ENCODE data around the gene TRIM44. TPM values are rescaled to one million over a fixed set of nuclear protein-coding genes. Genes with fewer than 3 reads are reported as not detected.

The TRIM44 gene
- total and polyA plus RNA-seq, 8 donors, result 6.3 to 55.4 (median 36.4) TPM

DNA sequence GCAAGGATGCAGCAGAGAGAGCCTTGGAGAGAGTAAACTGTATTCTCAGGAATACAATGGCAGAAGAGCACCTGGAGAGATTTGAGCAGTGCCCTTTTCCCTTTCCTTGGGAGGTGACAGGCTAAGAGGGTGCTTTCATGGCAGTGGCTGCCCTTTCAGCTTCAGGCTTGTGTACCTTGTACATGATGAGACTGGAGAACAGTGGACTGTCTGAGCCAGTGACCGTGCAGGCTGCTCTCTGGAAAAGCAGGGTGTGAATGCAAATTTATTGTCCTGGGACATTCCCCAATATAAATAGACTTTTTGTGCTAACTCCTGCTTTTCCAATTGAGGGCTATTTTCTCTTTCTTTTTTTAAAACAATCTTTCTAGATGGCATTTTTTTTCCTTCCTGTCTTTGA is 99.3 kb downstream of the TRIM44 start:
- ATAC-seq, result peak in 3 of 4 donors; percentile 29 to 55 (median 46)

DNA sequence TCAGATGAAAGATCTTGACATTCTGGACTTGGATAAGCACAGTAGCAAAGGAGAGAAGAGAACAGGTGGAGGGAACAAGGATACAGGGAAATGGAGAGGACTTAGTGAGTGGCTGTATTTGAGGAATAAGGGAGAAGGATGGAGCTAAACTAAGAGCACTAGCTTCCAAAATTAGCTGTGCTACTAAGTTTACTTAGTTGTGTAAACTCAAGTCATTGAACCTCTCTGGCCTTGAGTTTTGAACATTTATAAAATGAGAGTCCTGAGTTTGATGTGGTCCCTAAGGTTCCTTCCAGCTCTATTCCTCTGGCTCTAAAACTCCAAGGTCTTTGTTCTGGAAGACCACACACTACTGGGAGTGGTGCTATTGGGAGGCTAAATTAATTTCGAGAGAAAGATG is 100.7 kb downstream of the TRIM44 start:
- Histone ChIP-seq H3K4me3 (no peak overlapping the region), H3K36me3 (no peaks in the 10 kb centered on the region), H3K27ac (no peak overlapping the region), H3K4me1 (peaks cover 21 to 34% (median 32%) of the 10 kb centered on the region in 3 donors), H3K27me3 (no peaks in the 10 kb centered on the region), H3K9me3 (no peaks in the 10 kb centered on the region)
- intact Hi-C loops (cut with DNase I), result no loop called here
- TF ChIP-seq, protein P1, sequence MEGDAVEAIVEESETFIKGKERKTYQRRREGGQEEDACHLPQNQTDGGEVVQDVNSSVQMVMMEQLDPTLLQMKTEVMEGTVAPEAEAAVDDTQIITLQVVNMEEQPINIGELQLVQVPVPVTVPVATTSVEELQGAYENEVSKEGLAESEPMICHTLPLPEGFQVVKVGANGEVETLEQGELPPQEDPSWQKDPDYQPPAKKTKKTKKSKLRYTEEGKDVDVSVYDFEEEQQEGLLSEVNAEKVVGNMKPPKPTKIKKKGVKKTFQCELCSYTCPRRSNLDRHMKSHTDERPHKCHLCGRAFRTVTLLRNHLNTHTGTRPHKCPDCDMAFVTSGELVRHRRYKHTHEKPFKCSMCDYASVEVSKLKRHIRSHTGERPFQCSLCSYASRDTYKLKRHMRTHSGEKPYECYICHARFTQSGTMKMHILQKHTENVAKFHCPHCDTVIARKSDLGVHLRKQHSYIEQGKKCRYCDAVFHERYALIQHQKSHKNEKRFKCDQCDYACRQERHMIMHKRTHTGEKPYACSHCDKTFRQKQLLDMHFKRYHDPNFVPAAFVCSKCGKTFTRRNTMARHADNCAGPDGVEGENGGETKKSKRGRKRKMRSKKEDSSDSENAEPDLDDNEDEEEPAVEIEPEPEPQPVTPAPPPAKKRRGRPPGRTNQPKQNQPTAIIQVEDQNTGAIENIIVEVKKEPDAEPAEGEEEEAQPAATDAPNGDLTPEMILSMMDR (IDR thresholded peaks at IDR 0.05), result no peak
- ATAC-seq (peak; percentile 50 to 85 (median 65)), DNase-seq (no peak), FAIRE-seq (no peak)
- WGBS, 2 donors, result 58 to 63% methylated on average over 1 of the region's 1 CpG

More for the DNA sequence above, 99.3 kb downstream of the TRIM44 start:
- DNase-seq (no peak), FAIRE-seq (no peak)
- Histone ChIP-seq H3K9me3 (no peaks in the 10 kb centered on the region), H3K36me3 (no peaks in the 10 kb centered on the region), H3K27ac (no peak overlapping the region), H3K27me3 (no peaks in the 10 kb centered on the region), H3K4me1 (peaks cover 21 to 34% (median 32%) of the 10 kb centered on the region in 3 donors), H3K4me3 (no peak overlapping the region)
- WGBS, 2 donors, result 39 to 57% methylated on average over 1 of the region's 1 CpG
- TF ChIP-seq, protein P1 (IDR thresholded peaks at IDR 0.05), result no peak
- intact Hi-C loops (cut with DNase I), result no loop called here

DNA sequence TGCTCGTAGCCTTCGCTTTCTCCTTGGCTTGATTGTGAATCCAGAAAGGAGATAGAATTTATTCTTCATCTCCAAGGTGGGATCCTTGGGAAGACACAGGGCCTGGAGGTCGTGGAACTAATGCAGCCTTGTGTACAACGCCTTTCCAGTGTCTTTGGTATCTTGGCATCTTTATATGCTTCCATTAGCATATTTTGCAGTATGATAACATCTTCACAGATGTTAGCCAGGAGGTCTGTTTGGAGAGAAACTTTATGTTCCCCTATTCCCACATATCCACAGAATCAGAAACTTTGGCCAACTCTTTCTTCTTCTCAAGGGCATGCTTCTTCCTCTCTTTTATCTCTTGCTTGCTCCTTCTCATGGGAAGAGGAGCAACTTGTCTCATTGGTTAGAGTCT is 101.2 kb downstream of the TRIM44 start:
- TF ChIP-seq, protein P1 (IDR thresholded peaks at IDR 0.05), result no peak
- DNase-seq (no peak), FAIRE-seq (no peak), ATAC-seq (no peak)
- Histone ChIP-seq H3K4me3 (no peak overlapping the region), H3K9me3 (no peaks in the 10 kb centered on the region), H3K36me3 (no peaks in the 10 kb centered on the region), H3K27me3 (no peaks in the 10 kb centered on the region), H3K4me1 (peaks cover 21 to 34% (median 32%) of the 10 kb centered on the region in 3 donors), H3K27ac (no peak overlapping the region)
- intact Hi-C loops (cut with DNase I), result no loop called here
- WGBS, 2 donors, result 91 to 93% methylated on average over 4 of the region's 4 CpGs

DNA sequence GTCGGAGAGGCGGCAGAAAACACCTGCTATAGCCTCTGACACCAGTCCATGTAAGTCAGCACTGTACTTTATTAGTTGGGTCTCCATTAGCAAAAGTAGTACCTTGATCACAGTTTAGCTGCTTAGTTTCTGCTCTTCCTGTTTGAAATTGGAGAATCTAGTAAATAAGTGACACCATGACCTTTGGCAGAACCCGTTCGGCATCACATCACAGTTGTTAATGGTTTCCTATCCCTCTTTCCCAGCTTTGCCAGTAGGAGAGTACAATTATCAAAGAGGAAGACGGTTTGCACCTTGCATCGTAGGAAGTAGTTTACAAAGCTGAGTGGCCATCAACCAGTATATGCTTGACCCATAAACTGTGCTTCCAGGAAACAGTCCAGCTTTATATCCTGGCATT is 101.8 kb downstream of the TRIM44 start:
- WGBS, 2 donors, result 49 to 54% methylated on average over 6 of the region's 6 CpGs
- Histone ChIP-seq H3K4me3 (no peak overlapping the region), H3K36me3 (no peaks in the 10 kb centered on the region), H3K27me3 (no peaks in the 10 kb centered on the region), H3K9me3 (no peaks in the 10 kb centered on the region), H3K4me1 (peaks cover 21 to 34% (median 32%) of the 10 kb centered on the region in 3 donors), H3K27ac (no peak overlapping the region)
- no peak for FAIRE-seq
- DNase-seq, result no peak
- intact Hi-C loops (cut with DNase I), result no loop called here
- ATAC-seq, result peak in 3 of 4 donors; percentile 10 to 63 (median 45)
- TF ChIP-seq, protein P1 (IDR thresholded peaks at IDR 0.05), result no peak

DNA sequence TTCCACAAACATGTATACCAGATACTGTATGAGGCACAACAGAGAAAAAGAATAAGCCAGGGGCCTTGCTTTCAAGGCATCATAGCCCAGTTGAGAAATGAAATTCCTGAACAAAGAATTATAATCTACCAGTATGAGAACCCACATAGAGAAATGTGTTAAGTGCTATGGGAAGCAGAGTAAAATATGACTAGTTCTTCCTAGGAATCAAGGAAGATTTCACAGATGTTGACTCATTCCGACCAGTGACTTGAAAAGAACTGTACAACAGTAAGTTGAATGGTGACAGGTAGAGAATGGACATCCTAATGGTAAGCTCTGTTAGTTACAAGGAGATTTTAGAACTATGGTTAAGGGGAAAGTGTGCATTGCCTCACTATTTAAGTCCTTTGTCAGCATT is 102.6 kb downstream of the TRIM44 start:
- TF ChIP-seq, protein P1 (IDR thresholded peaks at IDR 0.05), result no peak
- H3K4me3 ChIP-seq, result no peak overlapping the region
- ATAC-seq (no peak), FAIRE-seq (no peak), DNase-seq (no peak)
- WGBS, 2 donors, result 97 to 100% methylated on average over 1 of the region's 1 CpG
- intact Hi-C loops (cut with DNase I), result no loop called here
- H3K9me3 ChIP-seq, result no peaks in the 10 kb centered on the region
- H3K27me3 ChIP-seq, result no peaks in the 10 kb centered on the region
- peaks cover 21 to 34% (median 32%) of the 10 kb centered on the region in 3 donors for H3K4me1 ChIP-seq
- no peaks in the 10 kb centered on the region for H3K36me3 ChIP-seq
- H3K27ac ChIP-seq, result no peak overlapping the region
